Activated naive CD4-positive, alpha-beta T cell treated with anti-CD3 and anti-CD28 coated beads for 36 hours (primary cell): ENCODE results near the gene RBMS3. TPM values are rescaled to one million over a fixed set of nuclear protein-coding genes. Genes with fewer than 3 reads are reported as not detected.
"Not testable (repeated sequence)": the region's sequence is repeated elsewhere in the genome, so short reads cannot be mapped to it uniquely, and the experiment has no call there.

ENCODE experiments used
- CTCF ChIA-PET: fragments of 350-600 bp; sonication (Branson Sonifier 250); formaldehyde crosslinking; loops from one replicate; lab custom pipeline; 2021; ENCODE audit warnings: antibody characterized with exemption; lab: Charles Lee
- DNase-seq: peaks from one replicate; pipeline ENCODE4 v3.0.0-alpha.2; 2020
- H3K27ac Mint-ChIP-seq: one replicate; pipeline ENCODE4 v1.8.0; 2021; ENCODE audit warnings: mild to moderate bottlenecking, mixed read lengths
- H3K27me3 Mint-ChIP-seq: one replicate; pipeline ENCODE4 v1.8.0; 2021; ENCODE audit warnings: low read depth, mixed read lengths
- H3K36me3 Mint-ChIP-seq: one replicate; pipeline ENCODE4 v1.8.0; 2021; ENCODE audit warnings: low read depth, mixed read lengths
- H3K4me1 Mint-ChIP-seq: one replicate; pipeline ENCODE4 v1.8.0; 2021; ENCODE audit warnings: low read depth, mixed read lengths
- H3K4me3 Mint-ChIP-seq: one replicate; pipeline ENCODE4 v1.8.0; 2021; ENCODE audit warnings: mild to moderate bottlenecking, moderate library complexity, mixed read lengths
- H3K9me3 Mint-ChIP-seq: one replicate; pipeline ENCODE4 v1.8.0; 2021; ENCODE audit warnings: mixed read lengths
- intact Hi-C: fragments of 100-400 bp; cut with micrococcal nuclease; formaldehyde crosslinking; loops from one replicate; pipeline ENCODE4 v1.15.1; 2023
- total RNA-seq, 2 experiments: library from RNA; stranded (reverse); gene quantifications; one replicate each; pipeline ENCODE4 v1.2.3, GENCODE V29; 2021

Gene RBMS3
- total RNA-seq, 2 experiments from 2014 or later: 0.84 to 1.1 TPM

GRCh38 chr3:30050116-30050515 lies 769.2 kb downstream of the RBMS3 start:
- H3K4me3 Mint-ChIP-seq, H3K9me3 Mint-ChIP-seq, DNase-seq, intact Hi-C loops, H3K4me1 Mint-ChIP-seq, H3K27ac Mint-ChIP-seq, H3K27me3 Mint-ChIP-seq, H3K36me3 Mint-ChIP-seq: not testable (repeated sequence)
- CTCF ChIA-PET: interaction anchor here (0.7 to 1.6 kb wide), 2 partner anchors 148 to 1034 kb away, joined by 3 read pairs; no protein-coding TSS in a partner anchor

GRCh38 chr3:30059240-30059639 lies 778.4 kb downstream of the RBMS3 start:
- CTCF ChIA-PET: interaction anchor here (1.0 kb wide), 1 partner anchor 8 kb away, joined by 3 read pairs; no protein-coding TSS in a partner anchor
- Mint-ChIP-seq H3K4me1 (no peaks in the 10 kb centered on the region), H3K36me3 (no peaks in the 10 kb centered on the region), H3K9me3 (no peaks in the 10 kb centered on the region), H3K27me3 (peaks cover under 1% of the 10 kb centered on the region), H3K4me3 (no peak overlapping the region), H3K27ac (no peak overlapping the region)
- intact Hi-C loops: no loop called here
- DNase-seq: no peak
